ENCODE data around the gene ZFC3H1. TPM values are rescaled to one million over a fixed set of nuclear protein-coding genes. Genes with fewer than 3 reads are reported as not detected.

The ZFC3H1 gene
- total RNA-seq, 1 donor from 2014 or later: 57.1 TPM

Other genes with a start within 250 kb of the ZFC3H1 start
- 1.2 TPM for gene LGR5, start 224.1 kb downstream of the ZFC3H1 start, total RNA-seq
- 6.1 TPM for gene THAP2, start 453 bp upstream of the ZFC3H1 start, total RNA-seq
- gene TMEM19, start 22.2 kb upstream of the ZFC3H1 start, total RNA-seq: 31.4 TPM
- 67.1 TPM for gene RAB21, start 91.0 kb upstream of the ZFC3H1 start, total RNA-seq
- 66.5 TPM for gene TBC1D15, start 175.9 kb upstream of the ZFC3H1 start, total RNA-seq

Data from lower lobe of right lung (tissue), 1 donor.